LNCaP clone FGC (cell line): ENCODE results near the gene CYTH1.

Experiments
- DNase-seq: peaks from one replicate; pipeline ENCODE4 v3.0.0-alpha.2; 2011; ENCODE audit warnings: low read depth
- H3K4me3 ChIP-seq: 2 replicates; pipeline ENCODE4 v1.5.1; 2011; ENCODE audit warnings: mild to moderate bottlenecking, low read depth, low read length, control low read depth
- TF ChIP-seq, protein P1 (sequence below): IDR thresholded peaks from 2 replicates; pipeline ENCODE4 v1.5.1; 2012; ENCODE audit warnings: mild to moderate bottlenecking; ENCODE audit not compliant: control insufficient read depth, insufficient read depth; ENCODE audit errors: extremely low read depth

The CYTH1 gene

GRCh38 chr17:78731904-78732303 is 50.2 kb downstream of the CYTH1 start:
- no peak for DNase-seq
- no peak overlapping the region for H3K4me3 ChIP-seq
- TF ChIP-seq, protein P1, sequence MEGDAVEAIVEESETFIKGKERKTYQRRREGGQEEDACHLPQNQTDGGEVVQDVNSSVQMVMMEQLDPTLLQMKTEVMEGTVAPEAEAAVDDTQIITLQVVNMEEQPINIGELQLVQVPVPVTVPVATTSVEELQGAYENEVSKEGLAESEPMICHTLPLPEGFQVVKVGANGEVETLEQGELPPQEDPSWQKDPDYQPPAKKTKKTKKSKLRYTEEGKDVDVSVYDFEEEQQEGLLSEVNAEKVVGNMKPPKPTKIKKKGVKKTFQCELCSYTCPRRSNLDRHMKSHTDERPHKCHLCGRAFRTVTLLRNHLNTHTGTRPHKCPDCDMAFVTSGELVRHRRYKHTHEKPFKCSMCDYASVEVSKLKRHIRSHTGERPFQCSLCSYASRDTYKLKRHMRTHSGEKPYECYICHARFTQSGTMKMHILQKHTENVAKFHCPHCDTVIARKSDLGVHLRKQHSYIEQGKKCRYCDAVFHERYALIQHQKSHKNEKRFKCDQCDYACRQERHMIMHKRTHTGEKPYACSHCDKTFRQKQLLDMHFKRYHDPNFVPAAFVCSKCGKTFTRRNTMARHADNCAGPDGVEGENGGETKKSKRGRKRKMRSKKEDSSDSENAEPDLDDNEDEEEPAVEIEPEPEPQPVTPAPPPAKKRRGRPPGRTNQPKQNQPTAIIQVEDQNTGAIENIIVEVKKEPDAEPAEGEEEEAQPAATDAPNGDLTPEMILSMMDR, result no peak

- no peak for DNase-seq
- TF ChIP-seq, protein P1, result no peak
- no peak overlapping the region for H3K4me3 ChIP-seq
Measured at GRCh38 chr17:78729641-78730040, 52.4 kb downstream of the CYTH1 start.

- H3K4me3 ChIP-seq, result no peak overlapping the region
- TF ChIP-seq, protein P1, result no peak
- DNase-seq, result no peak
Measured at GRCh38 chr17:78728495-78728894, 53.6 kb downstream of the CYTH1 start.

DNA sequence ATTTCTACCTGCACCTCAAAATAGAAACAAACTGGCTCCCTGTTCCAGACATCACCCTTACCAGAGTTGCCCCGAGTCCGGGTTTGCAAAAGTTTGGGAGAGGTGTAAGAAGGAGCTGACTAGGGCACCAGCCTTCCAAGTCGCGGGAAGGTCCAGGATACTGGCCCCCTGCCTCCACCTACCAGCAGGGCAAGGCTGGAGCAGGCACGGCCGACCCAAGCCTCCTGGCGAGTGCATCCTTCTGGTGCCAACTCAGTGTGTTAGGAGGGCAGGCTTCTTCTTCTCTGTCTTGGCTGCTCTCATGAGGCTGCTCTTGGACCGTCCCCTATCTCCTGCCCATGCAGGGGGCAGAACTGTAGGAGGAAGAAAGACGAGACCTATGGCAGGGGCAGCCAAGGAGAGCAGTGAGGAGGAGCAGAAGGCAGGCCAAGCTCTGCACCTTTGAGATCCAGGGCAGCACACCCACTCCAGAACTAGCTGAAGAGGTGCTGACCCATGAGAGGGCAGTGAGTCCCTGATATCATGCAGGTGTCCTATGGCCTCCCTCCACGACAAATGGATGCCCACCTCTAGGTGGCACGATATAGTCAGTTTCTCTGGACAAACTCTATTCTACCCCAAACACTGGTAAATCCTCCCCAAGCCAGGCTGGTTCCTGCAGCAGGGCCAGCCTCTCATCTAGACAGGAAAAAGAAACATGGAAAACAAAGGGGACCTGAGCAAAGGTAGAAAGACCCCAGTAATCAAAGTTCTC is 54.4 kb downstream of the CYTH1 start:
- DNase-seq, result no peak
- H3K4me3 ChIP-seq, result no peak overlapping the region
- TF ChIP-seq, protein P1, result no peak

GRCh38 chr17:78727057-78727456 is 55.0 kb downstream of the CYTH1 start:
- DNase-seq, result no peak
- TF ChIP-seq, protein P1, result no peak
- H3K4me3 ChIP-seq, result no peak overlapping the region

DNA sequence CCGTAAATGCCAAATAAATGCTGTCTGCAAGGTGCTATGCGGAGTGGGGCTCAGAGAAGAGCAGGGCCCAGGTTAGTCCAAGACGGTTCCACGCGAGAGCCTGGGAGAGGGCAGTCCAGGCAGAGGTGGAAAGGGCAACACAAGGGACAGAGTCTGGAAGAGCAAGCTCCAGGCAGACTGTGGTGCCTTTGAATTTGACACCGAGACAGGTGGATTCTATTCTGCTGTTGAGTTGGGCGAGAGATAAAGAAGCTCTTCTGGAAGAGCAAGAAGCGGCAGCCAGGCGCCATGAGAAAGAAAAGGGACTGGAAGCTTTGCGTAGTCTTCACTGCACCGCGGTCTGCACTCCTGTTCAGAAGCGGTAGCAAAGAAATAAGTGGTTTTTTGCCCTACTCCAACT is 55.6 kb downstream of the CYTH1 start:
- H3K4me3 ChIP-seq, result no peak overlapping the region
- TF ChIP-seq, protein P1, result no peak
- DNase-seq, result no peak
